SH-SY5Y (cell line): ENCODE measurements around the gene SH2D4B.

Experiments used
- GATA2 ChIP-seq: IDR thresholded peaks from 2 replicates; pipeline ENCODE4 v1.6.1; 2011; ENCODE audit warnings: mild to moderate bottlenecking, low read depth, low read length
- GATA3 ChIP-seq: IDR thresholded peaks from 2 replicates; pipeline ENCODE4 v1.6.1; 2011; ENCODE audit warnings: low read depth, mild to moderate bottlenecking, low read length, moderate library complexity

GRCh38 chr10:80536361-80536835 is 1.3 kb upstream of the SH2D4B start:
- TF ChIP-seq GATA3 (no peak), GATA2 (no peak)
